A549 (cell line): ENCODE data around the gene SSC5D. TPM values are rescaled to one million over a fixed set of nuclear protein-coding genes. Genes with fewer than 3 reads are reported as not detected.
A peak's percentile ranks its signal among the peaks of the same experiment; 100 is the strongest.

Experiments
- ATAC-seq, 2 experiments: fragments of 200-7000 bp in 1 of 2; fragments of >200 bp in 1 of 2; cut with Nextera tagmentation in 1 of 2; cut with Tn5 transposase in 1 of 2; 3 replicates each; pipeline versions ENCODE4 v1.8.0 to v1.9.1; 2018 to 2020; ENCODE audit warnings: mild to moderate bottlenecking in 1 of 2, moderate library complexity in 1 of 2
- CTCF ChIA-PET: fragments of 300-600 bp; sonication (Branson Sonifier 250); formaldehyde crosslinking; extraction: SDS; loops from one replicate; lab custom pipeline; 2021; ENCODE audit warnings: antibody characterized with exemption, inconsistent platforms; lab: Yijun Ruan, JAX
- POLR2A ChIA-PET: fragments of 350-600 bp; formaldehyde crosslinking; extraction: SDS; loops from one replicate; lab custom pipeline; 2021; ENCODE audit warnings: antibody characterized with exemption, inconsistent platforms; lab: Yijun Ruan, JAX
- DNase-seq, 2 experiments: peaks; one replicate each; pipeline versions ENCODE4 v3.0.0 to v3.0.0-alpha.2; 2011 to 2016; ENCODE audit warnings: low read depth in 1 of 2, low spot score in 1 of 2
- FAIRE-seq: peaks from 2 replicates; lab custom pipeline; 2011; peaks lifted over from hg19 to GRCh38; lab: Jason Lieb, UNC
- H3K27ac ChIP-seq, 2 experiments: fragments of >200 bp; sonication (Bioruptor Twin); formaldehyde crosslinking; 3 replicates each; pipeline ENCODE4 v1.5.1; 2016 to 2017
- H3K4me1 ChIP-seq: fragments of >200 bp; sonication (Bioruptor Twin); formaldehyde crosslinking; 3 replicates; pipeline ENCODE4 v1.6.1; 2016
- H3K4me2 ChIP-seq: fragments of >200 bp; sonication (Bioruptor Twin); formaldehyde crosslinking; 3 replicates; pipeline ENCODE4 v1.6.1; 2016
- H3K4me3 ChIP-seq: fragments of >200 bp; sonication (Bioruptor Twin); formaldehyde crosslinking; 3 replicates; pipeline ENCODE4 v1.5.1; 2016
- H3K9me3 ChIP-seq: fragments of >200 bp; sonication (Bioruptor Twin); formaldehyde crosslinking; 3 replicates; pipeline ENCODE4 v1.6.1; 2016
- BHLHE40 ChIP-seq: IDR thresholded peaks from 2 replicates; pipeline ENCODE4 v1.6.1; 2012; ENCODE audit warnings: low read depth, low read length, inconsistent platforms
- CBX8 ChIP-seq: fragments of 200-600 bp; sonication (generic); IDR thresholded peaks from 2 replicates; pipeline ENCODE4 v1.6.1; 2016
- ELK1 ChIP-seq: fragments of 150-350 bp; IDR thresholded peaks from 2 replicates; pipeline ENCODE4 v1.6.1; 2014; ENCODE audit warnings: low read depth, mild to moderate bottlenecking, low read length
- FOSB ChIP-seq: fragments of 250-450 bp; sonication (Bioruptor Pico); IDR thresholded peaks from 2 replicates; pipeline ENCODE4 v1.5.0; 2020; ENCODE audit warnings: mild to moderate bottlenecking, moderate library complexity
- FOXS1 ChIP-seq: fragments of 250-450 bp; sonication (Bioruptor Pico); IDR thresholded peaks from 2 replicates; pipeline ENCODE4 v1.5.0; 2020; ENCODE audit warnings: mild to moderate bottlenecking, moderate library complexity
- GATA3 ChIP-seq: IDR thresholded peaks from 2 replicates; pipeline ENCODE4 v1.6.1; 2012; ENCODE audit warnings: borderline replicate concordance
- HEYL ChIP-seq: fragments of 250-450 bp; sonication (Bioruptor Pico); IDR thresholded peaks from 2 replicates; pipeline ENCODE4 v1.8.0; 2021; ENCODE audit warnings: mild to moderate bottlenecking, moderate library complexity
- HOXB5 ChIP-seq: fragments of 250-450 bp; sonication (Bioruptor Pico); IDR thresholded peaks from 2 replicates; pipeline ENCODE4 v1.5.0; 2020; ENCODE audit warnings: mild to moderate bottlenecking, moderate library complexity
- JUN ChIP-seq, 2 experiments: fragments of >200 bp; sonication (Bioruptor Twin); formaldehyde crosslinking; IDR thresholded peaks; 2 replicates in 1 of 2; 3 replicates in 1 of 2; pipeline ENCODE4 v1.6.1; 2016 to 2017
- MAX ChIP-seq: IDR thresholded peaks from 2 replicates; pipeline ENCODE4 v1.6.1; 2012
- NFE2L2 ChIP-seq: fragments of 150-350 bp; conservative IDR thresholded peaks from 2 replicates; pipeline ENCODE4 v1.6.1; 2014; ENCODE audit warnings: low read length
- NR3C1 ChIP-seq: fragments of >200 bp; sonication (Bioruptor Twin); formaldehyde crosslinking; IDR thresholded peaks from 3 replicates; pipeline ENCODE4 v1.6.1; 2017
- PBX3 ChIP-seq: IDR thresholded peaks from 2 replicates; pipeline ENCODE4 v1.6.1; 2012
- PHF8 ChIP-seq: fragments of 200-600 bp; sonication (generic); IDR thresholded peaks from 2 replicates; pipeline ENCODE4 v1.6.1; 2016; ENCODE audit warnings: low read depth, mild to moderate bottlenecking, antibody characterized with exemption, moderate library complexity, borderline replicate concordance
- POLR2A ChIP-seq: IDR thresholded peaks from 2 replicates; pipeline ENCODE4 v1.6.1; 2012; ENCODE audit warnings: mild to moderate bottlenecking, low read length
- RARB ChIP-seq: fragments of 250-450 bp; sonication (Bioruptor Pico); IDR thresholded peaks from 2 replicates; pipeline ENCODE4 v1.8.0; 2021; ENCODE audit warnings: mild to moderate bottlenecking, moderate library complexity
- RNF2 ChIP-seq: fragments of 200-600 bp; sonication (generic); IDR thresholded peaks from 2 replicates; pipeline ENCODE4 v1.6.1; 2016; ENCODE audit warnings: low read depth, mild to moderate bottlenecking, antibody characterized with exemption, moderate library complexity, borderline replicate concordance
- ZFP36 ChIP-seq: fragments of 450-650 bp; IDR thresholded peaks from 2 replicates; pipeline ENCODE4 v1.6.1; 2014; ENCODE audit warnings: borderline replicate concordance; ENCODE audit not compliant: partially characterized antibody
- ZSCAN20 ChIP-seq: fragments of 250-450 bp; sonication (Bioruptor Pico); IDR thresholded peaks from 2 replicates; pipeline ENCODE4 v1.8.0; 2022; ENCODE audit warnings: mild to moderate bottlenecking, moderate library complexity
- WGBS: methylation state at CpG from one replicate; pipeline ENCODE4 v1.1.6; 2017; ENCODE audit errors: missing lambda C conversion rate; 5-methylcytosine and 5-hydroxymethylcytosine counted together
- polyA plus RNA-seq, 4 experiments: library from polyadenylated mRNA; depleted of rRNA in 3 of 4; stranded (reverse); fragments of >200 nt; fragmentation: RNase III in 1 of 4; extraction: RNeasy Plus Mini Kit Qiagen cat#74134 plus additional on column Dnase treatment in 1 of 4; gene quantifications; 2 replicates in 3 of 4; 3 replicates in 1 of 4; pipeline ENCODE4 v1.2.3, GENCODE V29; 2011 to 2017
- TF ChIP-seq, protein P1 (sequence below): fragments of 450-650 bp; IDR thresholded peaks from 2 replicates; pipeline ENCODE4 v1.6.1; 2014; ENCODE audit warnings: antibody characterized with exemption
- TF ChIP-seq, protein P2 (sequence below): fragments of 200-600 bp; sonication (generic); IDR thresholded peaks from 2 replicates; pipeline ENCODE4 v1.6.1; 2016; ENCODE audit warnings: antibody characterized with exemption, mild to moderate bottlenecking, moderate library complexity
- TF ChIP-seq, protein P3 (sequence below): fragments of >200 bp; sonication (Bioruptor Twin); formaldehyde crosslinking; IDR thresholded peaks from 3 replicates; pipeline ENCODE4 v1.6.1; 2016

The SSC5D gene
- polyA plus RNA-seq, 2 of the 4 experiments (the other 2 are of a cell fraction), result 0.22 to 1.5 TPM

GRCh38 chr19:55459950-55460657, 28.1 kb upstream of the SSC5D start:
- 72% methylated on average over 16 of the region's 16 CpGs for WGBS
- POLR2A ChIA-PET, result interaction anchor here (1.6 kb wide), 1 partner anchor 16 kb away, joined by 5 read pairs; the partner anchor contains the start of gene ZNF628
- Histone ChIP-seq H3K4me3 (no peak overlapping the region), H3K4me1 (peaks cover 14% of the 10 kb centered on the region; the same call in 2 of the 3 replicates)
- ATAC-seq, result no peak
- TF ChIP-seq RNF2 (no peak), HOXB5 (no peak), FOSB (CRISPR knock-in tag) (no peak), ELK1 (no peak), POLR2A (no peak), PBX3 (no peak), BHLHE40 (no peak), JUN (IDR thresholded peaks at IDR 0.05) (no peak), MAX (no peak)
- TF ChIP-seq, protein P1, sequence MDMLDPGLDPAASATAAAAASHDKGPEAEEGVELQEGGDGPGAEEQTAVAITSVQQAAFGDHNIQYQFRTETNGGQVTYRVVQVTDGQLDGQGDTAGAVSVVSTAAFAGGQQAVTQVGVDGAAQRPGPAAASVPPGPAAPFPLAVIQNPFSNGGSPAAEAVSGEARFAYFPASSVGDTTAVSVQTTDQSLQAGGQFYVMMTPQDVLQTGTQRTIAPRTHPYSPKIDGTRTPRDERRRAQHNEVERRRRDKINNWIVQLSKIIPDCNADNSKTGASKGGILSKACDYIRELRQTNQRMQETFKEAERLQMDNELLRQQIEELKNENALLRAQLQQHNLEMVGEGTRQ, result no peak
- TF ChIP-seq, all 56 proteins: peak for 0
- CTCF ChIA-PET, result interaction anchor here (0.9 to 5.6 kb wide), 8 partner anchors 8 to 319 kb away, joined by 3 to 35 read pairs (median 10); partner anchors contain the start of gene SHISA7
- FAIRE-seq, result peak; percentile 51
- peak overlapping the region; percentile 92 for H3K4me2 ChIP-seq
- no peaks in the 10 kb centered on the region for H3K9me3 ChIP-seq
- no peak for DNase-seq
- no peak overlapping the region; a peak in 1 of 6 replicates for H3K27ac ChIP-seq

- ChIA-PET CTCF (interaction anchor here (0.9 to 5.6 kb wide), 5 partner anchors 17 to 320 kb away, joined by 3 to 35 read pairs (median 14); partner anchors contain the start of gene SHISA7), POLR2A (no interaction called here)
- FAIRE-seq, result no peak
- peak overlapping the region; percentile 83 to 90 for H3K27ac ChIP-seq
- TF ChIP-seq NFE2L2 (no peak), JUN (IDR thresholded peaks at IDR 0.05) (no peak), PHF8 (no peak; the same call in 1 of the 2 replicates), ZFP36 (no peak), CBX8 (no peak), ZSCAN20 (CRISPR knock-in tag) (no peak), FOXS1 (CRISPR knock-in tag) (no peak), HEYL (CRISPR knock-in tag) (no peak), NR3C1 (no peak), RARB (CRISPR knock-in tag) (no peak), GATA3 (no peak), BHLHE40 (no peak), POLR2A (no peak)
- TF ChIP-seq, protein P2, sequence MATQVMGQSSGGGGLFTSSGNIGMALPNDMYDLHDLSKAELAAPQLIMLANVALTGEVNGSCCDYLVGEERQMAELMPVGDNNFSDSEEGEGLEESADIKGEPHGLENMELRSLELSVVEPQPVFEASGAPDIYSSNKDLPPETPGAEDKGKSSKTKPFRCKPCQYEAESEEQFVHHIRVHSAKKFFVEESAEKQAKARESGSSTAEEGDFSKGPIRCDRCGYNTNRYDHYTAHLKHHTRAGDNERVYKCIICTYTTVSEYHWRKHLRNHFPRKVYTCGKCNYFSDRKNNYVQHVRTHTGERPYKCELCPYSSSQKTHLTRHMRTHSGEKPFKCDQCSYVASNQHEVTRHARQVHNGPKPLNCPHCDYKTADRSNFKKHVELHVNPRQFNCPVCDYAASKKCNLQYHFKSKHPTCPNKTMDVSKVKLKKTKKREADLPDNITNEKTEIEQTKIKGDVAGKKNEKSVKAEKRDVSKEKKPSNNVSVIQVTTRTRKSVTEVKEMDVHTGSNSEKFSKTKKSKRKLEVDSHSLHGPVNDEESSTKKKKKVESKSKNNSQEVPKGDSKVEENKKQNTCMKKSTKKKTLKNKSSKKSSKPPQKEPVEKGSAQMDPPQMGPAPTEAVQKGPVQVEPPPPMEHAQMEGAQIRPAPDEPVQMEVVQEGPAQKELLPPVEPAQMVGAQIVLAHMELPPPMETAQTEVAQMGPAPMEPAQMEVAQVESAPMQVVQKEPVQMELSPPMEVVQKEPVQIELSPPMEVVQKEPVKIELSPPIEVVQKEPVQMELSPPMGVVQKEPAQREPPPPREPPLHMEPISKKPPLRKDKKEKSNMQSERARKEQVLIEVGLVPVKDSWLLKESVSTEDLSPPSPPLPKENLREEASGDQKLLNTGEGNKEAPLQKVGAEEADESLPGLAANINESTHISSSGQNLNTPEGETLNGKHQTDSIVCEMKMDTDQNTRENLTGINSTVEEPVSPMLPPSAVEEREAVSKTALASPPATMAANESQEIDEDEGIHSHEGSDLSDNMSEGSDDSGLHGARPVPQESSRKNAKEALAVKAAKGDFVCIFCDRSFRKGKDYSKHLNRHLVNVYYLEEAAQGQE, result no peak
- TF ChIP-seq, protein P3, sequence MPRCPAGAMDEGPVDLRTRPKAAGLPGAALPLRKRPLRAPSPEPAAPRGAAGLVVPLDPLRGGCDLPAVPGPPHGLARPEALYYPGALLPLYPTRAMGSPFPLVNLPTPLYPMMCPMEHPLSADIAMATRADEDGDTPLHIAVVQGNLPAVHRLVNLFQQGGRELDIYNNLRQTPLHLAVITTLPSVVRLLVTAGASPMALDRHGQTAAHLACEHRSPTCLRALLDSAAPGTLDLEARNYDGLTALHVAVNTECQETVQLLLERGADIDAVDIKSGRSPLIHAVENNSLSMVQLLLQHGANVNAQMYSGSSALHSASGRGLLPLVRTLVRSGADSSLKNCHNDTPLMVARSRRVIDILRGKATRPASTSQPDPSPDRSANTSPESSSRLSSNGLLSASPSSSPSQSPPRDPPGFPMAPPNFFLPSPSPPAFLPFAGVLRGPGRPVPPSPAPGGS, result no peak
- TF ChIP-seq, all 56 proteins: peak for 0
- Histone ChIP-seq H3K4me3 (peak overlapping the region; percentile 85), H3K9me3 (no peaks in the 10 kb centered on the region), H3K4me1 (peaks cover 14% of the 10 kb centered on the region; the same call in 2 of the 3 replicates), H3K4me2 (peak overlapping the region; percentile 92)
- 33% methylated on average over 21 of the region's 24 CpGs for WGBS
- ATAC-seq (peak in 1 of 2 experiments; percentile 58; a peak in 3 of 6 replicates), DNase-seq (peak; percentile 64 to 75)
These were observed 27.5 kb upstream of the SSC5D start for GRCh38 chr19:55460670-55461258.
